Tibial nerve (tissue), 4 donors: Measurements from ENCODE around the gene KLHL30.

ENCODE experiments used
- EP300 ChIP-seq, 2 donors: sonication (generic); formaldehyde crosslinking; IDR thresholded peaks; one replicate each; pipeline ENCODE4 v1.6.1; 2017; ENCODE audit warnings: antibody characterized with exemption in 2 of 2, mild to moderate bottlenecking in 1 of 2
- TF ChIP-seq, protein P1 (sequence below), 5 experiments: fragments of 200-600 bp in 3 of 5; fragments of 450-650 bp in 2 of 5; sonication (generic) in 3 of 5; IDR thresholded peaks; one replicate each; pipeline ENCODE4 v1.5.1; 2016 to 2019; ENCODE audit warnings: antibody characterized with exemption in 5 of 5, mild to moderate bottlenecking in 3 of 5, moderate library complexity in 2 of 5

DNA sequence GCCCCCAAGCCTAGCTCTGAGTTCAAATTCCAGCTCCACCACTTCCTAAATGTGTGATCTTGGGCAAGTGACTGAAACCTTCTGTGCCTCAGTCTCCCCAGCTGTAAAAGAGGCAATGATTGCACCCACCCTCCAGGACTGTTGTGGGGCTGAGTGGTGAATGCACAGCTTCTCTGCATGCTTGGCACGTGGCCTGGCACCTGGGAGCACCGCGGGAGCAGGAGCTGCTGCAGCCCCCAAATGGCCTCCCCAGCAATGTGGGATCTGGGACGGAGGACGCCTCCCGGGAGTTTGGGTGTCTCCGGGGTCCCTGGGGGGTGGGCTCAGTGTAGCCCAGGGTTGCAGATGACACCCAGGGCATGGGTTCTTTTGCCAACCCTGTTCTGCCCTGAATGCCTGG is 1.6 kb downstream of the KLHL30 start:
- TF ChIP-seq, protein P1, sequence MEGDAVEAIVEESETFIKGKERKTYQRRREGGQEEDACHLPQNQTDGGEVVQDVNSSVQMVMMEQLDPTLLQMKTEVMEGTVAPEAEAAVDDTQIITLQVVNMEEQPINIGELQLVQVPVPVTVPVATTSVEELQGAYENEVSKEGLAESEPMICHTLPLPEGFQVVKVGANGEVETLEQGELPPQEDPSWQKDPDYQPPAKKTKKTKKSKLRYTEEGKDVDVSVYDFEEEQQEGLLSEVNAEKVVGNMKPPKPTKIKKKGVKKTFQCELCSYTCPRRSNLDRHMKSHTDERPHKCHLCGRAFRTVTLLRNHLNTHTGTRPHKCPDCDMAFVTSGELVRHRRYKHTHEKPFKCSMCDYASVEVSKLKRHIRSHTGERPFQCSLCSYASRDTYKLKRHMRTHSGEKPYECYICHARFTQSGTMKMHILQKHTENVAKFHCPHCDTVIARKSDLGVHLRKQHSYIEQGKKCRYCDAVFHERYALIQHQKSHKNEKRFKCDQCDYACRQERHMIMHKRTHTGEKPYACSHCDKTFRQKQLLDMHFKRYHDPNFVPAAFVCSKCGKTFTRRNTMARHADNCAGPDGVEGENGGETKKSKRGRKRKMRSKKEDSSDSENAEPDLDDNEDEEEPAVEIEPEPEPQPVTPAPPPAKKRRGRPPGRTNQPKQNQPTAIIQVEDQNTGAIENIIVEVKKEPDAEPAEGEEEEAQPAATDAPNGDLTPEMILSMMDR (IDR thresholded peaks at IDR 0.05), result no peak
- no peak for TF ChIP-seq EP300 (IDR thresholded peaks at IDR 0.05)
